HepG2 (cell line): Measurements from ENCODE around the gene TIMM10. TPM values are rescaled to one million over a fixed set of nuclear protein-coding genes. Genes with fewer than 3 reads are reported as not detected.

Experiments used
- FOXC1 ChIP-seq: sonication (generic); formaldehyde crosslinking; IDR thresholded peaks from 2 replicates; pipeline ENCODE4 v1.8.0; 2022; ENCODE audit warnings: mild to moderate bottlenecking, missing genetic modification reagents, borderline replicate concordance
- FOXJ3 ChIP-seq: sonication (generic); formaldehyde crosslinking; IDR thresholded peaks from 2 replicates; pipeline ENCODE4 v1.4.0; 2020; ENCODE audit warnings: missing genetic modification reagents, mild to moderate bottlenecking, borderline replicate concordance
- GATAD2A ChIP-seq: IDR thresholded peaks from 2 replicates; pipeline ENCODE4 v1.6.1; 2016
- HDAC2 ChIP-seq: sonication (generic); formaldehyde crosslinking; IDR thresholded peaks from 2 replicates; pipeline ENCODE4 v1.4.0; 2020; ENCODE audit warnings: missing genetic modification reagents
- HNRNPL ChIP-seq: fragments of 200-400 bp; formaldehyde crosslinking; IDR thresholded peaks from 2 replicates; pipeline ENCODE4 v1.6.1; 2017; ENCODE audit warnings: mild to moderate bottlenecking, low read depth, low read length
- KLF15 ChIP-seq: sonication (generic); formaldehyde crosslinking; IDR thresholded peaks from 2 replicates; pipeline ENCODE4 v1.8.1; 2023; ENCODE audit warnings: borderline replicate concordance, mild to moderate bottlenecking, inconsistent platforms, missing genetic modification reagents, mixed read lengths
- KMT2A ChIP-seq: sonication (generic); formaldehyde crosslinking; IDR thresholded peaks from 2 replicates; pipeline ENCODE4 v1.4.0; 2020; ENCODE audit warnings: missing genetic modification reagents
- MYC ChIP-seq: sonication (generic); formaldehyde crosslinking; IDR thresholded peaks from 2 replicates; pipeline ENCODE4 v1.9.0; 2021; ENCODE audit warnings: missing genetic modification reagents, borderline replicate concordance
- NFYB ChIP-seq: sonication (generic); formaldehyde crosslinking; IDR thresholded peaks from 2 replicates; pipeline ENCODE4 v1.4.0; 2020; ENCODE audit warnings: missing genetic modification reagents
- NR2F6 ChIP-seq, 2 experiments: IDR thresholded peaks; 2 replicates each; pipeline ENCODE4 v1.6.1; 2016; ENCODE audit warnings: antibody characterized with exemption in 1 of 2, mild to moderate bottlenecking in 1 of 2
- ONECUT2 ChIP-seq: sonication (generic); formaldehyde crosslinking; IDR thresholded peaks from 2 replicates; pipeline ENCODE4 v1.4.0; 2020; ENCODE audit warnings: missing genetic modification reagents
- POLR2A ChIP-seq, 2 experiments: IDR thresholded peaks; 2 replicates each; pipeline ENCODE4 v1.6.1; 2011; ENCODE audit warnings: low read depth in 2 of 2, low read length in 2 of 2, mild to moderate bottlenecking in 1 of 2, moderate library complexity in 1 of 2; ENCODE audit not compliant: insufficient read depth in 1 of 2
- SP1 ChIP-seq, 2 experiments: fragments of 450-650 bp in 1 of 2; sonication (generic) in 1 of 2; formaldehyde crosslinking in 1 of 2; IDR thresholded peaks; 2 replicates each; pipeline versions ENCODE4 v1.4.0 to v1.6.1; 2016 to 2020; ENCODE audit warnings: missing genetic modification reagents in 1 of 2
- SP5 ChIP-seq: IDR thresholded peaks from 2 replicates; pipeline ENCODE4 v1.6.1; 2016; ENCODE audit warnings: low read depth, borderline replicate concordance
- SRSF4 ChIP-seq: fragments of 200-400 bp; formaldehyde crosslinking; IDR thresholded peaks from one replicate; pipeline ENCODE4 v1.6.1; 2018; ENCODE audit warnings: mild to moderate bottlenecking, low read depth, low read length, moderate library complexity; ENCODE audit not compliant: poor library complexity, severe bottlenecking
- TEAD3 ChIP-seq: optimal IDR thresholded peaks from 2 replicates; pipeline ENCODE3; 2016; ENCODE audit warnings: borderline replicate concordance
- ZFX ChIP-seq: sonication (generic); formaldehyde crosslinking; IDR thresholded peaks from 2 replicates; pipeline ENCODE4 v1.4.0; 2020; ENCODE audit warnings: mild to moderate bottlenecking, low read depth, missing genetic modification reagents, moderate library complexity
- ZNF350 ChIP-seq: sonication (generic); formaldehyde crosslinking; IDR thresholded peaks from 2 replicates; pipeline ENCODE4 v1.4.0; 2020; ENCODE audit warnings: mild to moderate bottlenecking, low read depth, missing genetic modification reagents, borderline replicate concordance
- ZNF501 ChIP-seq: sonication (generic); formaldehyde crosslinking; IDR thresholded peaks from 2 replicates; pipeline ENCODE4 v1.5.1; 2020; ENCODE audit warnings: mild to moderate bottlenecking, moderate library complexity, missing genetic modification reagents
- ZNF691 ChIP-seq: sonication (generic); formaldehyde crosslinking; IDR thresholded peaks from 2 replicates; pipeline ENCODE4 v1.4.0; 2020; ENCODE audit warnings: missing genetic modification reagents, low read depth, mild to moderate bottlenecking, borderline replicate concordance
- polyA plus RNA-seq, 8 experiments: library from polyadenylated mRNA; depleted of rRNA in 3 of 8; stranded (reverse) in 7 of 8; unstranded in 1 of 8; fragments of >200 nt; fragmentation: Illumina TruSeq in 4 of 8; extraction: Trizol in 4 of 8; gene quantifications; 2 replicates each; pipeline versions ENCODE4 v1.2.1 to v1.2.3, GENCODE V29; 2011 to 2016; ENCODE audit warnings: low read depth in 4 of 8, missing spikeins in 1 of 8, mixed read lengths in 1 of 8; ENCODE audit not compliant: insufficient read depth in 1 of 8
- total RNA-seq, 5 experiments: library from RNA; depleted of rRNA; stranded (reverse); fragments of >200 nt; fragmentation: Illumina TruSeq; extraction: Trizol; gene quantifications; 2 replicates each; pipeline ENCODE4 v1.2.3, GENCODE V29; 2016; ENCODE audit warnings: low read depth in 1 of 5
- TF ChIP-seq, protein P1 (sequence below): sonication (generic); formaldehyde crosslinking; IDR thresholded peaks from 2 replicates; pipeline ENCODE4 v1.5.0; 2020; ENCODE audit warnings: mild to moderate bottlenecking, missing genetic modification reagents, borderline replicate concordance
- TF ChIP-seq, protein P2 (sequence below): sonication (generic); formaldehyde crosslinking; IDR thresholded peaks from 2 replicates; pipeline ENCODE4 v1.5.1; 2020; ENCODE audit warnings: mild to moderate bottlenecking, moderate library complexity, missing genetic modification reagents
- TF ChIP-seq, protein P3 (sequence below): sonication (generic); formaldehyde crosslinking; IDR thresholded peaks from 2 replicates; pipeline ENCODE4 v1.4.0; 2020; ENCODE audit warnings: mild to moderate bottlenecking, missing genetic modification reagents

Gene TIMM10
- total and polyA plus RNA-seq, 2 of the 13 experiments (the other 11 are each of a cell fraction or from before 2014, with no cell fraction given) = 67.8 to 82.2 TPM

DNA sequence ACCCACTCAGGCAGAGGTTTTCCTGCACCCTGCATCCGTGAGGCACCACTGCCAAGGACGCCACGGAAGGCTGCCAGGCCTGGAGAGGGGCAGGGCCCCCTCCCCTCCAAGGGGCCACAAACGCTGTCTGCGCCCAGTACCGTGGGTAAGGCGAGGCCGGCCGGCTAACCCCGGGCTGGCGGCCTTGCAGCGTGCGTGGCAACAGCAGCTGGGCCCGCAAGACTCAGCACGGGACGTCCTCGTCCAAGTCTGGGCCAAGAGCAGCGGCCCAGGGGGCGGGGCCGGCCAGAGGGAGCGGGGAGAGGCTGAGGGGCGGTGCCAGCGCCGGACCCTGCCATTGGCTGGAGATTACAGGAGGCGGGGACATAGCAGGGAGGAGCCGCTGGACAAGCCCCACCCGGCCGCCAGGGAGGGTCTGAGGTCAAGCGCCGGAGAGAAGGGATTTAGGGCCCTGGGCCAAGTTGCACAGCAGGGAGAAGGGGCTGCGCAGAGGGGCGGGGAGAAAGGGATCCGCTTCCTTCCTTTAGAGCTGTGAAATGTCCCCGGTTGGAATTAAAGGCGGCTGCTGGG, 31.1 kb downstream of the TIMM10 start (continued):
- TF ChIP-seq, protein P1, sequence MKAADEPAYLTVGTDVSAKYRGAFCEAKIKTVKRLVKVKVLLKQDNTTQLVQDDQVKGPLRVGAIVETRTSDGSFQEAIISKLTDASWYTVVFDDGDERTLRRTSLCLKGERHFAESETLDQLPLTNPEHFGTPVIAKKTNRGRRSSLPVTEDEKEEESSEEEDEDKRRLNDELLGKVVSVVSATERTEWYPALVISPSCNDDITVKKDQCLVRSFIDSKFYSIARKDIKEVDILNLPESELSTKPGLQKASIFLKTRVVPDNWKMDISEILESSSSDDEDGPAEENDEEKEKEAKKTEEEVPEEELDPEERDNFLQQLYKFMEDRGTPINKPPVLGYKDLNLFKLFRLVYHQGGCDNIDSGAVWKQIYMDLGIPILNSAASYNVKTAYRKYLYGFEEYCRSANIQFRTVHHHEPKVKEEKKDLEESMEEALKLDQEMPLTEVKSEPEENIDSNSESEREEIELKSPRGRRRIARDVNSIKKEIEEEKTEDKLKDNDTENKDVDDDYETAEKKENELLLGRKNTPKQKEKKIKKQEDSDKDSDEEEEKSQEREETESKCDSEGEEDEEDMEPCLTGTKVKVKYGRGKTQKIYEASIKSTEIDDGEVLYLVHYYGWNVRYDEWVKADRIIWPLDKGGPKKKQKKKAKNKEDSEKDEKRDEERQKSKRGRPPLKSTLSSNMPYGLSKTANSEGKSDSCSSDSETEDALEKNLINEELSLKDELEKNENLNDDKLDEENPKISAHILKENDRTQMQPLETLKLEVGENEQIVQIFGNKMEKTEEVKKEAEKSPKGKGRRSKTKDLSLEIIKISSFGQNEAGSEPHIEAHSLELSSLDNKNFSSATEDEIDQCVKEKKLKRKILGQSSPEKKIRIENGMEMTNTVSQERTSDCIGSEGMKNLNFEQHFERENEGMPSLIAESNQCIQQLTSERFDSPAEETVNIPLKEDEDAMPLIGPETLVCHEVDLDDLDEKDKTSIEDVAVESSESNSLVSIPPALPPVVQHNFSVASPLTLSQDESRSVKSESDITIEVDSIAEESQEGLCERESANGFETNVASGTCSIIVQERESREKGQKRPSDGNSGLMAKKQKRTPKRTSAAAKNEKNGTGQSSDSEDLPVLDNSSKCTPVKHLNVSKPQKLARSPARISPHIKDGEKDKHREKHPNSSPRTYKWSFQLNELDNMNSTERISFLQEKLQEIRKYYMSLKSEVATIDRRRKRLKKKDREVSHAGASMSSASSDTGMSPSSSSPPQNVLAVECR (CRISPR knock-in tag) = peak; percentile 41; the same call in 1 of the 2 replicates
- 0 out of 2 replicates have a peak, but pooled peaks have one; percentile 8 for TF ChIP-seq ZNF350 (CRISPR knock-in tag)
- no peak for TF ChIP-seq FOXC1 (CRISPR knock-in tag)
- TF ChIP-seq SRSF4 = no peak
- TF ChIP-seq, protein P2, sequence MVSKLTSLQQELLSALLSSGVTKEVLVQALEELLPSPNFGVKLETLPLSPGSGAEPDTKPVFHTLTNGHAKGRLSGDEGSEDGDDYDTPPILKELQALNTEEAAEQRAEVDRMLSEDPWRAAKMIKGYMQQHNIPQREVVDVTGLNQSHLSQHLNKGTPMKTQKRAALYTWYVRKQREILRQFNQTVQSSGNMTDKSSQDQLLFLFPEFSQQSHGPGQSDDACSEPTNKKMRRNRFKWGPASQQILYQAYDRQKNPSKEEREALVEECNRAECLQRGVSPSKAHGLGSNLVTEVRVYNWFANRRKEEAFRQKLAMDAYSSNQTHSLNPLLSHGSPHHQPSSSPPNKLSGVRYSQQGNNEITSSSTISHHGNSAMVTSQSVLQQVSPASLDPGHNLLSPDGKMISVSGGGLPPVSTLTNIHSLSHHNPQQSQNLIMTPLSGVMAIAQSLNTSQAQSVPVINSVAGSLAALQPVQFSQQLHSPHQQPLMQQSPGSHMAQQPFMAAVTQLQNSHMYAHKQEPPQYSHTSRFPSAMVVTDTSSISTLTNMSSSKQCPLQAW (CRISPR knock-in tag) = 0 out of 2 replicates have a peak, but pooled peaks have one; percentile 30
- TF ChIP-seq, protein P3, sequence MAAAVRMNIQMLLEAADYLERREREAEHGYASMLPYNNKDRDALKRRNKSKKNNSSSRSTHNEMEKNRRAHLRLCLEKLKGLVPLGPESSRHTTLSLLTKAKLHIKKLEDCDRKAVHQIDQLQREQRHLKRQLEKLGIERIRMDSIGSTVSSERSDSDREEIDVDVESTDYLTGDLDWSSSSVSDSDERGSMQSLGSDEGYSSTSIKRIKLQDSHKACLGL (CRISPR knock-in tag) = no peak
- TF ChIP-seq HDAC2 (CRISPR knock-in tag) = 0 out of 2 replicates have a peak, but pooled peaks have one; percentile 21
- 0 out of 2 replicates have a peak, but pooled peaks have one; percentile 19 for TF ChIP-seq HNRNPL
- peak; percentile 80; the same call in 1 of the 2 replicates for TF ChIP-seq KLF15 (CRISPR knock-in tag)
- TF ChIP-seq TEAD3 (CRISPR knock-in tag) = peak; percentile 31
- peak; percentile 48; the same call in 1 of the 2 replicates for TF ChIP-seq NR2F6 (IDR thresholded peaks at IDR 0.05)
- TF ChIP-seq NR2F6 (CRISPR knock-in tag; IDR thresholded peaks at IDR 0.05) = 0 out of 2 replicates have a peak, but pooled peaks have one; percentile 23
- TF ChIP-seq KMT2A = no peak
- no peak for TF ChIP-seq FOXJ3 (CRISPR knock-in tag)
- peak; percentile 25; the same call in 1 of the 2 replicates for TF ChIP-seq MYC
- peak; percentile 78 for TF ChIP-seq NFYB (CRISPR knock-in tag)
- peak; percentile 6; the same call in 1 of the 2 replicates for TF ChIP-seq GATAD2A
- peak; percentile 41 to 63; a peak in 3 of 4 replicates for TF ChIP-seq POLR2A (IDR thresholded peaks at IDR 0.05; ENCODE audit: insufficient read depth in 1 of 2, low read depth in 2 of 2, low read length in 2 of 2)
- no peak for TF ChIP-seq SP1 (IDR thresholded peaks at IDR 0.05)
- peak; percentile 83 for TF ChIP-seq SP1 (CRISPR knock-in tag; IDR thresholded peaks at IDR 0.05)
- no peak for TF ChIP-seq SP5 (CRISPR knock-in tag)
- TF ChIP-seq ONECUT2 (CRISPR knock-in tag) = no peak
- TF ChIP-seq ZNF501 (CRISPR knock-in tag) = peak; percentile 76; the same call in 1 of the 2 replicates
- TF ChIP-seq ZFX (CRISPR knock-in tag) = peak; percentile 69
- TF ChIP-seq ZNF691 = 0 out of 2 replicates have a peak, but pooled peaks have one; percentile 56
